HepG2 (cell line): ENCODE data around the gene IKZF3. TPM values are rescaled to one million over a fixed set of nuclear protein-coding genes. Genes with fewer than 3 reads are reported as not detected.

Experiments
- AHR ChIP-seq: IDR thresholded peaks from 2 replicates; pipeline ENCODE4 v1.6.1; 2018; ENCODE audit warnings: missing genetic modification reagents, missing compliant biosample characterization
- FOXP1 ChIP-seq, 2 experiments: fragments of 450-650 bp in 1 of 2; IDR thresholded peaks; 2 replicates each; pipeline ENCODE4 v1.6.1; 2017 to 2018; ENCODE audit warnings: antibody characterized with exemption in 1 of 2
- HNRNPH1 ChIP-seq: fragments of 200-400 bp; formaldehyde crosslinking; optimal IDR thresholded peaks from 2 replicates; pipeline ENCODE3; 2017; ENCODE audit warnings: mild to moderate bottlenecking, low read depth, low read length
- IKZF4 ChIP-seq: sonication (generic); formaldehyde crosslinking; IDR thresholded peaks from 2 replicates; pipeline ENCODE4 v1.5.1; 2020; ENCODE audit warnings: borderline replicate concordance, mild to moderate bottlenecking, low read depth, missing genetic modification reagents; ENCODE audit errors: not compliant biosample characterization
- JUNB ChIP-seq: sonication (generic); formaldehyde crosslinking; IDR thresholded peaks from 2 replicates; pipeline ENCODE4 v1.8.0; 2022; ENCODE audit warnings: missing genetic modification reagents, mild to moderate bottlenecking, borderline replicate concordance
- KDM4B ChIP-seq: sonication (generic); formaldehyde crosslinking; IDR thresholded peaks from 2 replicates; pipeline ENCODE4 v1.4.0; 2020; ENCODE audit warnings: missing genetic modification reagents
- MIXL1 ChIP-seq: IDR thresholded peaks from 2 replicates; pipeline ENCODE4 v1.6.1; 2016
- MXD4 ChIP-seq: IDR thresholded peaks from 2 replicates; pipeline ENCODE4 v1.6.1; 2016; ENCODE audit warnings: mild to moderate bottlenecking, missing biosample characterization, missing genetic modification reagents
- SIN3A ChIP-seq: IDR thresholded peaks from 2 replicates; pipeline ENCODE4 v1.6.1; 2011; ENCODE audit warnings: low read depth, mild to moderate bottlenecking, control low read depth, low read length, borderline replicate concordance
- U2AF2 ChIP-seq: fragments of 200-400 bp; formaldehyde crosslinking; IDR thresholded peaks from 2 replicates; pipeline ENCODE4 v1.6.1; 2017; ENCODE audit warnings: low read depth, mild to moderate bottlenecking, low read length
- XRCC5 ChIP-seq: fragments of 200-400 bp; formaldehyde crosslinking; optimal IDR thresholded peaks from 2 replicates; pipeline ENCODE3; 2017; ENCODE audit warnings: mild to moderate bottlenecking, low read length
- ZNF282 ChIP-seq: fragments of 450-650 bp; IDR thresholded peaks from 2 replicates; pipeline ENCODE4 v1.6.1; 2018; ENCODE audit not compliant: partially characterized antibody
- ZNF616 ChIP-seq: sonication (generic); formaldehyde crosslinking; IDR thresholded peaks from 2 replicates; pipeline ENCODE4 v1.5.0; 2020; ENCODE audit warnings: low read depth, mild to moderate bottlenecking, missing genetic modification reagents
- ZSCAN9 ChIP-seq: IDR thresholded peaks from 2 replicates; pipeline ENCODE4 v1.6.1; 2016; ENCODE audit warnings: borderline replicate concordance
- polyA plus RNA-seq, 8 experiments: library from polyadenylated mRNA; depleted of rRNA in 3 of 8; stranded (reverse) in 7 of 8; unstranded in 1 of 8; fragments of >200 nt; fragmentation: Illumina TruSeq in 4 of 8; extraction: Trizol in 4 of 8; gene quantifications; 2 replicates each; pipeline versions ENCODE4 v1.2.1 to v1.2.3, GENCODE V29; 2011 to 2016; ENCODE audit warnings: low read depth in 4 of 8, missing spikeins in 1 of 8, mixed read lengths in 1 of 8; ENCODE audit not compliant: insufficient read depth in 1 of 8
- total RNA-seq, 5 experiments: library from RNA; depleted of rRNA; stranded (reverse); fragments of >200 nt; fragmentation: Illumina TruSeq; extraction: Trizol; gene quantifications; 2 replicates each; pipeline ENCODE4 v1.2.3, GENCODE V29; 2016; ENCODE audit warnings: low read depth in 1 of 5
- TF ChIP-seq, protein P1 (sequence below): IDR thresholded peaks from 2 replicates; pipeline ENCODE4 v1.6.1; 2018; ENCODE audit warnings: missing genetic modification reagents
- TF ChIP-seq, protein P2 (sequence below): sonication (generic); formaldehyde crosslinking; IDR thresholded peaks from 2 replicates; pipeline ENCODE4 v1.4.0; 2020; ENCODE audit warnings: mild to moderate bottlenecking, missing genetic modification reagents
- TF ChIP-seq, protein P3 (sequence below): sonication (generic); formaldehyde crosslinking; IDR thresholded peaks from 2 replicates; pipeline ENCODE4 v1.4.0; 2020; ENCODE audit warnings: missing genetic modification reagents
- TF ChIP-seq, protein P4 (sequence below): IDR thresholded peaks from 2 replicates; pipeline ENCODE4 v1.6.1; 2016; ENCODE audit warnings: missing compliant biosample characterization, missing genetic modification reagents, borderline replicate concordance
- TF ChIP-seq, protein P5 (sequence below): sonication (generic); formaldehyde crosslinking; IDR thresholded peaks from 2 replicates; pipeline ENCODE4 v1.5.1; 2020; ENCODE audit warnings: mild to moderate bottlenecking, missing genetic modification reagents, moderate library complexity

IKZF3 gene
- total and polyA plus RNA-seq, 2 of the 13 experiments (the other 11 are each of a cell fraction or from before 2014, with no cell fraction given), result not detected

DNA sequence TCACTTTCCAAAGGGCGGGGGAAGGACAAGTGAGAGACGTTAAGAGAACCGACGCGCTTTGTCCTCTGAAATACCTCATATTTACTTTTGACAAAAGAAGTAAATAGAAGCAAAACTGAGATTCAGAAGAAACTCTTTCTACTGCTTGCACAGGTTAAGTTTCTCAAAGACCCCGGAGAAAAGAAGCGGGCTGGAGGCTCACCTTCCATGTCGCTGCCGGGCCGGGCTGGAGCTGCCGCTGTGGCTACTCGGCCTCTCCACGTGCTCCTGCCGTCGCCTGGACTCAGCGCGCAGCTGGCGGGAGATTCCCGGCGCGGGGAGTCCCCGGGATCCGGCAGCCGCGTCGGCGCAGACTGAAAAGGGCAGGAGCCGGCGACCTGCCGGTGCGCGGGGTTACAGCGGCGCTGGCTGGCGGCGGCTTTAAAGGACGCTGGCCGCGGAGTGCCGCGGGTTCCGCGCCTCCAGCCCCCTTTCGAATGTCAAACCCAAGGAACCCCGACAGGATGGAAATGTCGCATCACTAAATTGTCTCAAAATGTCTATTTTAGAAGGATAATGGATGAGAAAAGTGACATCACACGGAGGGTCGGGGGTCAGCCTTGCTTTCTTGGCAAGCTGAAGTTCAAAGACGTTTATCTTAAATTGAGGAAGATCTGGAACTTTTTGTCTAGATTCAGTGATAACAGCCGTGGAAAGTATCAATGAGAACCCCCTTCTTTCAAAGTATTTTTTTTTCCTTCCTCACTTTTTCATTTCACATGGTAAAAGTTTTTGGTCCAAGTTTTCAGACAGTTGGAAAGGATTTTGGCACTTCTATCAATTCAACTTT is at the start of gene IKZF3 (continued):
- TF ChIP-seq, protein P1, sequence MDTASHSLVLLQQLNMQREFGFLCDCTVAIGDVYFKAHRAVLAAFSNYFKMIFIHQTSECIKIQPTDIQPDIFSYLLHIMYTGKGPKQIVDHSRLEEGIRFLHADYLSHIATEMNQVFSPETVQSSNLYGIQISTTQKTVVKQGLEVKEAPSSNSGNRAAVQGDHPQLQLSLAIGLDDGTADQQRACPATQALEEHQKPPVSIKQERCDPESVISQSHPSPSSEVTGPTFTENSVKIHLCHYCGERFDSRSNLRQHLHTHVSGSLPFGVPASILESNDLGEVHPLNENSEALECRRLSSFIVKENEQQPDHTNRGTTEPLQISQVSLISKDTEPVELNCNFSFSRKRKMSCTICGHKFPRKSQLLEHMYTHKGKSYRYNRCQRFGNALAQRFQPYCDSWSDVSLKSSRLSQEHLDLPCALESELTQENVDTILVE (CRISPR knock-in tag), result peak; percentile 94
- TF ChIP-seq JUNB (CRISPR knock-in tag) (no peak), IKZF4 (CRISPR knock-in tag) (peak; percentile 97), HNRNPH1 (no peak), ZNF616 (CRISPR knock-in tag) (peak; percentile 97), AHR (CRISPR knock-in tag) (peak; percentile 93; the same call in 1 of the 2 replicates), ZNF282 (no peak), MIXL1 (CRISPR knock-in tag) (peak; percentile 86), ZSCAN9 (CRISPR knock-in tag) (peak; percentile 99), KDM4B (CRISPR knock-in tag) (peak; percentile 92), XRCC5 (peak; percentile 81), SIN3A (no peak), MXD4 (CRISPR knock-in tag) (peak; percentile 94), FOXP1 (IDR thresholded peaks at IDR 0.05) (no peak), FOXP1 (CRISPR knock-in tag; IDR thresholded peaks at IDR 0.05) (peak; percentile 14; the same call in 1 of the 2 replicates), U2AF2 (no peak)
- TF ChIP-seq, protein P2, sequence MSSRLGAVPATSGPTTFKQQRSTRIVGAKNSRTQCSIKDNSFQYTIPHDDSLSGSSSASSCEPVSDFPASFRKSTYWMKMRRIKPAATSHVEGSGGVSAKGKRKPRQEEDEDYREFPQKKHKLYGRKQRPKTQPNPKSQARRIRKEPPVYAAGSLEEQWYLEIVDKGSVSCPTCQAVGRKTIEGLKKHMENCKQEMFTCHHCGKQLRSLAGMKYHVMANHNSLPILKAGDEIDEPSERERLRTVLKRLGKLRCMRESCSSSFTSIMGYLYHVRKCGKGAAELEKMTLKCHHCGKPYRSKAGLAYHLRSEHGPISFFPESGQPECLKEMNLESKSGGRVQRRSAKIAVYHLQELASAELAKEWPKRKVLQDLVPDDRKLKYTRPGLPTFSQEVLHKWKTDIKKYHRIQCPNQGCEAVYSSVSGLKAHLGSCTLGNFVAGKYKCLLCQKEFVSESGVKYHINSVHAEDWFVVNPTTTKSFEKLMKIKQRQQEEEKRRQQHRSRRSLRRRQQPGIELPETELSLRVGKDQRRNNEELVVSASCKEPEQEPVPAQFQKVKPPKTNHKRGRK, result no peak
- TF ChIP-seq, protein P3, sequence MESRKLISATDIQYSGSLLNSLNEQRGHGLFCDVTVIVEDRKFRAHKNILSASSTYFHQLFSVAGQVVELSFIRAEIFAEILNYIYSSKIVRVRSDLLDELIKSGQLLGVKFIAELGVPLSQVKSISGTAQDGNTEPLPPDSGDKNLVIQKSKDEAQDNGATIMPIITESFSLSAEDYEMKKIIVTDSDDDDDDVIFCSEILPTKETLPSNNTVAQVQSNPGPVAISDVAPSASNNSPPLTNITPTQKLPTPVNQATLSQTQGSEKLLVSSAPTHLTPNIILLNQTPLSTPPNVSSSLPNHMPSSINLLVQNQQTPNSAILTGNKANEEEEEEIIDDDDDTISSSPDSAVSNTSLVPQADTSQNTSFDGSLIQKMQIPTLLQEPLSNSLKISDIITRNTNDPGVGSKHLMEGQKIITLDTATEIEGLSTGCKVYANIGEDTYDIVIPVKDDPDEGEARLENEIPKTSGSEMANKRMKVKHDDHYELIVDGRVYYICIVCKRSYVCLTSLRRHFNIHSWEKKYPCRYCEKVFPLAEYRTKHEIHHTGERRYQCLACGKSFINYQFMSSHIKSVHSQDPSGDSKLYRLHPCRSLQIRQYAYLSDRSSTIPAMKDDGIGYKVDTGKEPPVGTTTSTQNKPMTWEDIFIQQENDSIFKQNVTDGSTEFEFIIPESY (CRISPR knock-in tag), result peak; percentile 80
- TF ChIP-seq, protein P4, sequence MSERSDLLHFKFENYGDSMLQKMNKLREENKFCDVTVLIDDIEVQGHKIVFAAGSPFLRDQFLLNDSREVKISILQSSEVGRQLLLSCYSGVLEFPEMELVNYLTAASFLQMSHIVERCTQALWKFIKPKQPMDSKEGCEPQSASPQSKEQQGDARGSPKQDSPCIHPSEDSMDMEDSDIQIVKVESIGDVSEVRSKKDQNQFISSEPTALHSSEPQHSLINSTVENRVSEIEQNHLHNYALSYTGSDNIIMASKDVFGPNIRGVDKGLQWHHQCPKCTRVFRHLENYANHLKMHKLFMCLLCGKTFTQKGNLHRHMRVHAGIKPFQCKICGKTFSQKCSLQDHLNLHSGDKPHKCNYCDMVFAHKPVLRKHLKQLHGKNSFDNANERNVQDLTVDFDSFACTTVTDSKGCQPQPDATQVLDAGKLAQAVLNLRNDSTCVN (CRISPR knock-in tag), result peak; percentile 92
- TF ChIP-seq, protein P5, sequence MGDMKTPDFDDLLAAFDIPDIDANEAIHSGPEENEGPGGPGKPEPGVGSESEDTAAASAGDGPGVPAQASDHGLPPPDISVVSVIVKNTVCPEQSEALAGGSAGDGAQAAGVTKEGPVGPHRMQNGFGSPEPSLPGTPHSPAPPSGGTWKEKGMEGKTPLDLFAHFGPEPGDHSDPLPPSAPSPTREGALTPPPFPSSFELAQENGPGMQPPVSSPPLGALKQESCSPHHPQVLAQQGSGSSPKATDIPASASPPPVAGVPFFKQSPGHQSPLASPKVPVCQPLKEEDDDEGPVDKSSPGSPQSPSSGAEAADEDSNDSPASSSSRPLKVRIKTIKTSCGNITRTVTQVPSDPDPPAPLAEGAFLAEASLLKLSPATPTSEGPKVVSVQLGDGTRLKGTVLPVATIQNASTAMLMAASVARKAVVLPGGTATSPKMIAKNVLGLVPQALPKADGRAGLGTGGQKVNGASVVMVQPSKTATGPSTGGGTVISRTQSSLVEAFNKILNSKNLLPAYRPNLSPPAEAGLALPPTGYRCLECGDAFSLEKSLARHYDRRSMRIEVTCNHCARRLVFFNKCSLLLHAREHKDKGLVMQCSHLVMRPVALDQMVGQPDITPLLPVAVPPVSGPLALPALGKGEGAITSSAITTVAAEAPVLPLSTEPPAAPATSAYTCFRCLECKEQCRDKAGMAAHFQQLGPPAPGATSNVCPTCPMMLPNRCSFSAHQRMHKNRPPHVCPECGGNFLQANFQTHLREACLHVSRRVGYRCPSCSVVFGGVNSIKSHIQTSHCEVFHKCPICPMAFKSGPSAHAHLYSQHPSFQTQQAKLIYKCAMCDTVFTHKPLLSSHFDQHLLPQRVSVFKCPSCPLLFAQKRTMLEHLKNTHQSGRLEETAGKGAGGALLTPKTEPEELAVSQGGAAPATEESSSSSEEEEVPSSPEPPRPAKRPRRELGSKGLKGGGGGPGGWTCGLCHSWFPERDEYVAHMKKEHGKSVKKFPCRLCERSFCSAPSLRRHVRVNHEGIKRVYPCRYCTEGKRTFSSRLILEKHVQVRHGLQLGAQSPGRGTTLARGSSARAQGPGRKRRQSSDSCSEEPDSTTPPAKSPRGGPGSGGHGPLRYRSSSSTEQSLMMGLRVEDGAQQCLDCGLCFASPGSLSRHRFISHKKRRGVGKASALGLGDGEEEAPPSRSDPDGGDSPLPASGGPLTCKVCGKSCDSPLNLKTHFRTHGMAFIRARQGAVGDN (CRISPR knock-in tag), result peak; percentile 99
